ENCODE data around the gene STAT2. TPM values are rescaled to one million over a fixed set of nuclear protein-coding genes. Genes with fewer than 3 reads are reported as not detected.

Gene STAT2
- total and polyA plus RNA-seq, 9 of the 15 experiments (the other 6 are each of a cell fraction or from before 2014, with no cell fraction given): 15.5 to 46.9 (median 40.1) TPM

DNA sequence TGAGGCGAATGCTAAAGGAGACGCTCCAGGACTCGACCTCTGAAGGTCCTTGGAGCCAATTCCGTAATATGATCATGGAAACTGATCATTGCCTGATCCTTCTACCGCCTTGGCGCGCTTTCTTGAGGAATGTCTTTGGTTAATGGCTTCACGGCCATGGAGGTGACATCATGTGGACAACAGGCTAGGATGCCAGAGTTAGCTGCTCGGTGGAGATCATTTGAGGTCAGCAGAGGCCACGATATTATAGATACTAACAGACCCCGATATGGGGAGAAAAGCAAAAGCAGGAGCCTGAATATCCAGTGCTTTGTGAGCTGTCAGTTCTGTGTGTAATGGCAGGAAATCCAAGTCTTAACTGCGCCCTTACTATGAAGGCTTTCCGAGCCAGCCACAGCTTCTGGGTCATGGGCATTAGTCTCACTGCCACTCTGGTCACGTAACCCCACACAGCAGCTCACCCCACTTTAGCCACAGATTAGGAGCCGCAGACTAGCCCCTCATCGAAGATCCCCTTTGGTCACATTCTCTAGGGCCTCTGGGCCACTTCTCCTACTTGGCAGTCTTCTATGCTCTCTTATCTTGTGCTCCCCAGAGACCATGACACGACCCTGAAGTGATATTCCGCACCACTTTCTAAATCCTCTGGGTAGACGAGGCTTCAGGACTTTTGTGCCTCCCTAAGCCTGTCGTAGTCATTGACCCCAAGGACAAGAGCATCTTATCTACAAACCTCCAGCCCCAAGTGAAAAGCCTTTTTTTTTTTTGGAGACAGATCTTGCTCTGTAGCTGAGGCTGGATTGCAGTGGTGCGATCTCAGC, 59.1 kb downstream of the STAT2 start (continued):
- peak; percentile 73; the same call in 1 of the 2 replicates for TF ChIP-seq MECOM (CRISPR knock-in tag; IDR thresholded peaks at IDR 0.05)
- no peak for TF ChIP-seq ASH1L (IDR thresholded peaks at IDR 0.05; ENCODE audit: borderline replicate concordance, low read depth, partially characterized antibody)
- TF ChIP-seq ZEB2 (IDR thresholded peaks at IDR 0.05): no peak
- TF ChIP-seq SLC30A9 (CRISPR knock-in tag; IDR thresholded peaks at IDR 0.05): no peak
- TF ChIP-seq HEY1 (CRISPR knock-in tag; IDR thresholded peaks at IDR 0.05; ENCODE audit: borderline replicate concordance): no peak
- TF ChIP-seq, protein P1, sequence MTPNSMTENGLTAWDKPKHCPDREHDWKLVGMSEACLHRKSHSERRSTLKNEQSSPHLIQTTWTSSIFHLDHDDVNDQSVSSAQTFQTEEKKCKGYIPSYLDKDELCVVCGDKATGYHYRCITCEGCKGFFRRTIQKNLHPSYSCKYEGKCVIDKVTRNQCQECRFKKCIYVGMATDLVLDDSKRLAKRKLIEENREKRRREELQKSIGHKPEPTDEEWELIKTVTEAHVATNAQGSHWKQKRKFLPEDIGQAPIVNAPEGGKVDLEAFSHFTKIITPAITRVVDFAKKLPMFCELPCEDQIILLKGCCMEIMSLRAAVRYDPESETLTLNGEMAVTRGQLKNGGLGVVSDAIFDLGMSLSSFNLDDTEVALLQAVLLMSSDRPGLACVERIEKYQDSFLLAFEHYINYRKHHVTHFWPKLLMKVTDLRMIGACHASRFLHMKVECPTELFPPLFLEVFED (CRISPR knock-in tag; conservative IDR thresholded peaks at IDR 0.05): no peak
- no peak for TF ChIP-seq CBX8 (IDR thresholded peaks at IDR 0.05; ENCODE audit: borderline replicate concordance, extremely low read depth, low read depth, low read length, poor library complexity, severe bottlenecking)
- 0 out of 2 replicates have a peak, but pooled peaks have one; percentile 13 for TF ChIP-seq JUN (IDR thresholded peaks at IDR 0.05; ENCODE audit: borderline replicate concordance, low read depth, low read length)
- TF ChIP-seq JUN (CRISPR knock-in tag; IDR thresholded peaks at IDR 0.05; ENCODE audit: borderline replicate concordance): no peak
- TF ChIP-seq, protein P2, sequence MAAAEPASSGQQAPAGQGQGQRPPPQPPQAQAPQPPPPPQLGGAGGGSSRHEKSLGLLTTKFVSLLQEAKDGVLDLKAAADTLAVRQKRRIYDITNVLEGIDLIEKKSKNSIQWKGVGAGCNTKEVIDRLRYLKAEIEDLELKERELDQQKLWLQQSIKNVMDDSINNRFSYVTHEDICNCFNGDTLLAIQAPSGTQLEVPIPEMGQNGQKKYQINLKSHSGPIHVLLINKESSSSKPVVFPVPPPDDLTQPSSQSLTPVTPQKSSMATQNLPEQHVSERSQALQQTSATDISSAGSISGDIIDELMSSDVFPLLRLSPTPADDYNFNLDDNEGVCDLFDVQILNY (CRISPR knock-in tag; IDR thresholded peaks at IDR 0.05): no peak
- peak; percentile 74; the same call in 1 of the 2 replicates for TF ChIP-seq ZNF589 (CRISPR knock-in tag; IDR thresholded peaks at IDR 0.05; ENCODE audit: low read depth)
- no peak for TF ChIP-seq NFXL1 (CRISPR knock-in tag; IDR thresholded peaks at IDR 0.05)
- TF ChIP-seq GABPB1 (CRISPR knock-in tag; IDR thresholded peaks at IDR 0.05): no peak
- TF ChIP-seq ERF (CRISPR knock-in tag; IDR thresholded peaks at IDR 0.05): no peak
- peak; percentile 33; the same call in 1 of the 2 replicates for TF ChIP-seq RNF2 (IDR thresholded peaks at IDR 0.05)
- TF ChIP-seq GTF2E2 (tag; IDR thresholded peaks at IDR 0.05): peak; percentile 85
- TF ChIP-seq, protein P3, sequence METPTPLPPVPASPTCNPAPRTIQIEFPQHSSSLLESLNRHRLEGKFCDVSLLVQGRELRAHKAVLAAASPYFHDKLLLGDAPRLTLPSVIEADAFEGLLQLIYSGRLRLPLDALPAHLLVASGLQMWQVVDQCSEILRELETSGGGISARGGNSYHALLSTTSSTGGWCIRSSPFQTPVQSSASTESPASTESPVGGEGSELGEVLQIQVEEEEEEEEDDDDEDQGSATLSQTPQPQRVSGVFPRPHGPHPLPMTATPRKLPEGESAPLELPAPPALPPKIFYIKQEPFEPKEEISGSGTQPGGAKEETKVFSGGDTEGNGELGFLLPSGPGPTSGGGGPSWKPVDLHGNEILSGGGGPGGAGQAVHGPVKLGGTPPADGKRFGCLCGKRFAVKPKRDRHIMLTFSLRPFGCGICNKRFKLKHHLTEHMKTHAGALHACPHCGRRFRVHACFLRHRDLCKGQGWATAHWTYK (CRISPR knock-in tag; IDR thresholded peaks at IDR 0.05): no peak; the same call in 1 of the 2 replicates
- 0 out of 2 replicates have a peak, but pooled peaks have one; percentile 14 for TF ChIP-seq POLR2G (IDR thresholded peaks at IDR 0.05; ENCODE audit: low read depth, low read length)
- no peak for TF ChIP-seq TAF9B (IDR thresholded peaks at IDR 0.05; ENCODE audit: partially characterized antibody)
- TF ChIP-seq, protein P4, sequence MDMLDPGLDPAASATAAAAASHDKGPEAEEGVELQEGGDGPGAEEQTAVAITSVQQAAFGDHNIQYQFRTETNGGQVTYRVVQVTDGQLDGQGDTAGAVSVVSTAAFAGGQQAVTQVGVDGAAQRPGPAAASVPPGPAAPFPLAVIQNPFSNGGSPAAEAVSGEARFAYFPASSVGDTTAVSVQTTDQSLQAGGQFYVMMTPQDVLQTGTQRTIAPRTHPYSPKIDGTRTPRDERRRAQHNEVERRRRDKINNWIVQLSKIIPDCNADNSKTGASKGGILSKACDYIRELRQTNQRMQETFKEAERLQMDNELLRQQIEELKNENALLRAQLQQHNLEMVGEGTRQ (CRISPR knock-in tag; IDR thresholded peaks at IDR 0.05): no peak
- no peak for TF ChIP-seq SRSF7 (optimal IDR thresholded peaks at IDR 0.05; ENCODE audit: low read depth, low read length)
- no peak for TF ChIP-seq ZNF778 (CRISPR knock-in tag; IDR thresholded peaks at IDR 0.05)
- TF ChIP-seq TOE1 (IDR thresholded peaks at IDR 0.05; ENCODE audit: borderline replicate concordance): no peak; the same call in 1 of the 2 replicates
- no peak for TF ChIP-seq TOE1 (CRISPR knock-in tag; IDR thresholded peaks at IDR 0.05; ENCODE audit: borderline replicate concordance, low read depth)

Measured in K562 (cell line).